ENCODE data around the gene ZNF213.
A peak's percentile ranks its signal among the peaks of the same experiment; 100 is the strongest.

ZNF213 gene

DNA sequence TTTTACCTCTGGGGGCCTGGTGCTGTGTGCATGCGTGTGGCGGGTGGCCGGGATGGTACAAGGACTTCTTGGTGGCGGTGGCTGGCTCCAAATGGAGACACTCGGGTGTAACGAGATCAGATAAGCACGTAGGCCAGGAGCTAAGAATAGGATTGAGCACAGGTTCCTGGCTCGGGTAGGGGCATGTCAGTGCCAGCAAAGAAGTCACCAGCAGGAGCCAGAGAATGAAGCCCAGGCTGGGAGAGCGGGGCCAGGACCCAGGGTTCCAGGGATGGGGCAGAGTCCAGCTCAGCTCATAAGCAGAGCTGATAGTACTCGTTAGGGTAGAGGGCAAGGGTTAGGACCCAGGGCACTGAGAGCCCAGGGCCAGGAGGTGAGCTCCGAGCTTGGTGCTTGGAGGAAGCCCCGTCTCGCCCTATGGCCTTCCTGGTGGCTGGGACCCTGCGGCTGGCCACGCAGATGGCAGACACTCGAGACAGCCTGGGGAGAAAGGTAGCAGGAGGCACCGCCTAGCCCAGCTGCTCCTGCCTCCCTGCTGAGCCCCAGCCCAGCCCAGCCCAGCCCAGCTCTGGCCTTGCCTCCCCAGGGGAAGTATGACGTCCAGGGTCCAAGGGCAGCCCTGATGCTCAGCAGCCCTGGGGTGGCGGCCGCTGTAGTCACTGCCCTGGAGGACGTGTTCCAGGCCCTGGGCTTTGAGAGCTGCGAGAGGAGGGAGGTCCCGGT lies 8.9 kb downstream of the ZNF213 start:
- intact Hi-C loops (cut with DNase I) = no loop called here
- no peak for DNase-seq

DNA sequence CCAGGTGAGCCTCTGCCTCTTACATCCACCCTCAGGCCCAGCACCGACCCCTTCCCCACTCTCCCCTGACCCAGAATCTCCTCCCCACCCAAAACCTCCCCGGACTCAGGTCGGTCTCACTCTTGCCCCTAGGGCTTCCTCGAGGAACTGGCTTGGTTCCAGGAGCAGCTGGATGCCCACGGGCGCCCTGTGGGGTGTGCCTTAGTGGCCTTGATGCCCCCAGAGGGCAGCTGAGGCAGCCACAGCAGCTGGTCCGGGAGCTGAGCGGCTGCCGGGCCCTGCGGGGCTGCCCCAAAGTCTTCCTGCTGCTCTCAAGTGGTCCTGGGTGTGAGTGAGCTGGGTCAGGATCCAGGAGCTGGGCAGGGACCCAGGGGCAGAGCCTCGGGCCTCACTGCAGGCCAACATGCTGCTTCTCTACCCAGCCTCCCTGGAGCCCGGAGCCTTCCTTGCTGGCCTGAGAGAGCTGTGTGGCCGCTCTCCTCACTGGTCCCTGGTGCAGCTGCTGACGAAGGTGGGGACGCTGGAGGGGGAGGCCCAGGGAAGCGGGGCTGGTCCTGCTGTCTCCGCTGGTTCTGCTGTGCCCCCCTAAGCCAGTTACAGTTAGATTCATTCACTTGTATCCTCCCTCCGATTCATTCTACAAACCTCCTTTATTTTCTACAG lies 9.6 kb downstream of the ZNF213 start:
- no peak for DNase-seq
- intact Hi-C loops (cut with DNase I) = no loop called here

DNA sequence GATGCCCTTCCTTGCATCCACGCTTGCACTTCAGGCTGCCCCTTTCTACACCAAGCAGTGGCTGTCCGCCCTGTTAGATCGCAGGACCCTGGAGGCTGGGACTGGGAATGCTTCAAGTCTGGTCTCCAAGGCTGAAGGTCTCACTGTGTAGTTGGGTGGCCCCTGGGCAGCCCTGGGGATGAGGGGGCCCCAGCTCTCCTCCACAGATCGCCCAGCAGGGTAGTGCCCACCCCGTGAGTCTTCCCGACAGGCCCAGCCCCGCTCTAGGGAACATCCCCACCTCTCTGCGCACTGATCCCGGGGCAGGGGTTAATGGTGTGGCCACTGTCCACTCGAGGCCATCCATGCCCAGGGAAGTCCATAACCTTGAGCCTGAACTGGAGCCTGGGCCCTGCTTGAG lies 10.3 kb downstream of the ZNF213 start:
- no peak for DNase-seq
- intact Hi-C loops (cut with DNase I) = no loop called here

DNA sequence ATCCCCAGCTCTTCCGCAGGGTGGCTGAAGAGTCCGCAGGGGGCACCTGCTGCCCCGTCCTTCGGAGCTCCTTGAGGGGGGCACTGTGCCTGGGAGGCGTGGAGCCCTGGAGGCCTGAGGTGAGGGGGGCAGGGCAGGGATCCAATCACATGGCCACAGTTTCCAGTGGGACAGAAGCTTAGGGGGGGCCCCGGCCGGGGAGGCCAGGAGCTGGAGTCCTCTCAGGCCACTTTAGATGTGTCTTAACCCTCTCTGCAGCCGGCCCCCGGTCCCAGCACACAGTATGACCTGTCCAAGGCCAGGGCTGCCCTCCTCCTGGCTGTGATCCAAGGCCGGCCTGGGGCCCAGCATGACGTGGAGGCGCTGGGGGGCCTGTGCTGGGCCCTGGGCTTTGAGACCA lies 10.8 kb downstream of the ZNF213 start:
- intact Hi-C loops (cut with DNase I) = no loop called here
- DNase-seq = no peak

DNA sequence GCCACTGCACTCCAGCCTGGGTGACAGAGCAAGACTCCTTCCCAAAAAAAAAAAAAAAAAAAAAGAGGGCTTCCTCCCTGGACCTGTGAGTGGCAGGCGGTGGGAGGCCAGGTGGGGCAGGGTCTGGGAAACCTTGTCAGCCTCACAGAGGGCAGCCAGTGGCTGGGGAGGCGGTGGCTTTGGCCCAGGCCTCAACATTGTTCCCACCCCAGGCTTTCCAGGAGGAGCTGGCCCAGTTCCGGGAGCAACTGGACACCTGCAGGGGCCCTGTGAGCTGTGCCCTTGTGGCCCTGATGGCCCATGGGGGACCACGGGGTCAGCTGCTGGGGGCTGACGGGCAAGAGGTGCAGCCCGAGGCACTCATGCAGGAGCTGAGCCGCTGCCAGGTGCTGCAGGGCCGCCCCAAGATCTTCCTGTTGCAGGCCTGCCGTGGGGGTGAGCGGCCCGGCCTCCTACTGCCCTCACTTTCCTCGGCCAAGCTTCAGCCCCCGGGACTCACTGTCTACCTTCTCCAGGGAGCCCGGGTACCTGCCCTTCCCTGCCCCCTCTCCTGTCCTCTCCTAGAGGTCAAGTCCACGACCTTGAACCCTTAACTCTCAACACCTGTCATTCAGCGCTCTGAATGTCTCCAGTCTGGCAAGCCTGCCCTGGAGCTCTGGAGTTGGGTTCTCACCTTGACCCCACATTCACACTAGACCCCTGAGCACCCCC lies 12.4 kb downstream of the ZNF213 start:
- DNase-seq = no peak
- intact Hi-C loops (cut with DNase I) = no loop called here

DNA sequence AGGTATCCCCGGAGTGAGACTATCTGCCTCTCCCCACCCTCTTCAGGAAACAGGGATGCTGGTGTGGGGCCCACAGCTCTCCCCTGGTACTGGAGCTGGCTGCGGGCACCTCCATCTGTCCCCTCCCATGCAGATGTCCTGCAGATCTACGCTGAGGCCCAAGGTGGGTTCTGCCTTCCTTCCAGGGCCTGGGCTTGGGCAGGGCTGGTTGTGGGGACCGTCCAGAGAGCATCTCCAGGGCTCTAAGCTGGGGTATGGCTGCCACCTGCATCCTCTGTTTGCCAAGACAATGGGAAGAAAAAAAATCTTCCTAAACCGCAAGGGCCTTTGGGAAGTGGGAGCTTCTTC lies 12.9 kb downstream of the ZNF213 start:
- intact Hi-C loops (cut with DNase I) = no loop called here

DNA sequence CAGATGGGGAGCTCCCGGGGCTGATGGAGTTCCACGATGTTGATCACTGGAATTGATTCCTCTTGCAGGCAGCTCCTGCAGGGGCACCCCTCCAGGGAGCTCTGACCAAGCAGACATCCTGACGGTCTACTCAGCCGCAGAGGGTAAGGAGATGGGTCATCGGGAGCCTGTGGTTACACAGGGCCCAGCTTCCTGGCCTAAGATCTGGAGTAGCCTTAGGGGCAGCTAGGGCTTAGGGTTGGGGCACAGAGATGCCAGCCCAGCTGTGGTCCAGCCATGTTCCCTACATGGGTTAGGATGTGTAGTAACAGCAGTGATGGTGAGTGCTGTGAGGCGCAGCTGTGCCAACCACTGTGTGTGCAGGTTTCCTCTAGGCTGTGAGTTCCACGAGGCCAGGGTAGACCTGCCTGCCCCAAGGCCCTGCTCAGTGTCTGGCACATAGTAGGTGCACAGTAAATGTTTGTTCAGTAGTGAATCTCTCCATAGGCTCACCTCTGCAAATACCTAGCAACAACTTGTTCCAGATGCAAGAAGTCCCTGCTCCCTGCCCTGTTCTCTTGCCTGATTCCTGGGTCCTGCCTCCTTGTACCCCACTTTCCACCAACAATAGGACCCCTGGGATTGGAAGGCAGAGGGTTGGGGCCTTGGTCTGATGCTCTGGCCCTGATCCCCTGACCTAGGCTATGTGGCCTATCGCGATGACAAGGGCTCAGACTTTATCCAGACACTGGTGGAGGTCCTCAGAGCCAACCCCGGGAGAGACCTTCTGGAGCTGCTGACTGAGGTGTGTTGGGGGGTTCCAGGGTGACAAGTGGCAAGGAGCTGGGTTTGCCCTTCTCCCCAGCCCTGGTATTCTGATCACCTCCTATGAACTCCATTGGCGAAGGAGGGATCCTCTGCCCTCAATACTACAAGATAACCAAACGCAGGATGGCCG lies 13.7 kb downstream of the ZNF213 start:
- DNase-seq = no peak
- intact Hi-C loops (cut with DNase I) = no loop called here

More for the DNA sequence above, 12.9 kb downstream of the ZNF213 start:
- DNase-seq = no peak

DNA sequence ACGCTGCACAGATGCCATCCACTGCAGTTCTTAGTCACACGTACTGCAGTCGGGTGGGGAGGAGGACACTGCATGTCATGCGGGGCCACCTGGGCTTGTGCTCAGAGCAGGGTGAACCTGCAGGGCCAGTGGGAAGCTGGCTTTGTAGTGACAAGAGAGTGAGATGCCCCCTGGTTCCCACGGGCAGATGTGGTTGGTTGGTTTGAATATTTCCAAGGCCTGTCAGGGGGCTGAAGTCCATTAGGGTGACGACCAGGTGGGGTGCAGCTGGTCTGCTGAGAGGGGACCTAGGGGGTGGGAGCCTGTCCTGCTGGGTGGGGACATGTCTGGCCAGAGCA lies 14.3 kb downstream of the ZNF213 start:
- intact Hi-C loops (cut with DNase I) = no loop called here
- no peak for DNase-seq

DNA sequence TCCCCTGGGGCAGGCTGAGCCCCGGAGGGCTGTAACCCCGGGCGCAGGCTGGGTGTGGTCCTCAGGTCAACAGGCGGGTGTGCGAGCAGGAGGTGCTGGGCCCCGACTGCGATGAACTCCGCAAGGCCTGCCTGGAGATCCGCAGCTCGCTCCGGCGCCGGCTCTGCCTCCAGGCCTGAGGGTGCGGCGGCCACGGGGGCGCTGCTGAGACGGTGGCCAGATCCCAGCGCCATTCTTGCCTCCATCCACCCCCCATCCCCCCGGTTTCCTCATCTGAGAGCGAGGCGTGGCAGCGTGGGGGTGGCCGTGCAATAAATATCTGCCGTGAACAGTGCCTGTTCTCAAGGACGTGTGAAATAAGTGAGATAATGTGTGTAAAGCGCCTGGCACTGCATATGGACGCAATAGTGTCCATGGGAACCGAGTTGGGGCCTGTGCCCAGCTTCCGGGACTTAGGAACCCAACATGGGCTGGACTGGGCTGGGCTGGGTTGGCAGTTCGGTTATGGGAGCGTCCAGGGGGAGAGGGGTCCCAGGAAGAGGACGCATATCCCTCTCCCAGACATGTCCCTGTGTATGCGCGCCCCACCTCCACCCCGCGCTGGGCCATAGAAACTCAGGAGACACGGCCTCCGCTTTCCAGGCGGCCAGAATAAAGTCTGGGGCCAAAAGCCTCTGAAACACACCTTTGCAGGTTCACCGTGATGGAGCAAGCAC lies 15.0 kb downstream of the ZNF213 start:
- intact Hi-C loops (cut with DNase I) = no loop called here
- peak in 41 of 42 donors; percentile 50 to 87 (median 68) for DNase-seq

DNA sequence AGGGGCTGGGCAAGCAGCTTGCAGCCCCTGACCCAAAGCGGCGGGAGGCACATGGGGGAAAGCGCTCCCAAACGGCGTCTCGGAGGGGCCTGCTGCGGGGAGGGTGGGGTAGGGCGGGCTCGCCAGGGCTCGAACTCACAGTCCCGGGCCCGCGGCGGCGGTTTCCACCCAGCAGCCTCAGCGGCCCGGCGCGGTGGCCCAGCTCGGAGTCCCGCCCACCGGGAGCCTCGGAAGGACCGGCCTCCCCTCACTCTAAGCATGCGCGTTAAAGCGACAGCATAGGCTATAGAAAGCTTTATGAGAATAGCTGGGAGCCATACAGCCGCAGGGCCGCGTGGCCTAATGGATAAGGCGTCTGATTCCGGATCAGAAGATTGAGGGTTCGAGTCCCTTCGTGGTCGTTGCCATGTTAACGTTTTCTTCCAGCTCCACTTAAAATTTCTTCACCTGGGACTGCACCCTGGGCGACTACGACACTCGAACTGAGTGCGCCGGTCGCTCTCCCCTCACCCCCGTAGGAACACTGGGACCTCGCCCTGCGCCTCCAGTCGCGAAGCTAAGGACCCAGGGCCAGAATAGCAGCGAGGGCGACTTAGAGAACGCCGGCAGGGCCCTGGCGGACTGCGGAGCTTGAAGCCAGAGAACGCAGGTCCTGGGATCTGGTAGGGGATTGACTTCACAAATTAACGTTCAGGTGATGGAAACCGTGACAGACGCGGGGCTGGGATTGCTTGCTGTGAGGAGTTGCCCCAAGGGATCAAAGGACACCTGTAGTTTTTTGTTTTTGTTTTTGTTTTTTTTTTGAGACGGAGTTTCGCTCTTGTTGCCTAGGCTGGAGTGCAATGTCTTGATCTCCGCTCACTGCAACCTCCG lies 15.8 kb downstream of the ZNF213 start:
- intact Hi-C loops (cut with DNase I) = no loop called here
- peak; percentile 81 to 98 (median 92) for DNase-seq

DNA sequence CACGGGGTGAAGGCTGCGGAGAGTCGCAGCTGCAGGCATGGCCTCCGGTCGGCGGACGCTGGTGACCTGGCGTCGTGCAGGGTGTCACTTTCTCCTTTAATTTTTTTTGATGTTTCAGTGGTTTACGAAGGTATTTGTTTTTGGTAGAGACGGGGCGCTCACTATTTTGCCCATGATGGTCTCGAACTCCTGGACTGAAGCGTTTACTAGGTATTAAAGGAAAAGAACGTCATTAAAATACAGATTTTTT lies 17.1 kb downstream of the ZNF213 start:
- intact Hi-C loops (cut with DNase I) = no loop called here

DNA sequence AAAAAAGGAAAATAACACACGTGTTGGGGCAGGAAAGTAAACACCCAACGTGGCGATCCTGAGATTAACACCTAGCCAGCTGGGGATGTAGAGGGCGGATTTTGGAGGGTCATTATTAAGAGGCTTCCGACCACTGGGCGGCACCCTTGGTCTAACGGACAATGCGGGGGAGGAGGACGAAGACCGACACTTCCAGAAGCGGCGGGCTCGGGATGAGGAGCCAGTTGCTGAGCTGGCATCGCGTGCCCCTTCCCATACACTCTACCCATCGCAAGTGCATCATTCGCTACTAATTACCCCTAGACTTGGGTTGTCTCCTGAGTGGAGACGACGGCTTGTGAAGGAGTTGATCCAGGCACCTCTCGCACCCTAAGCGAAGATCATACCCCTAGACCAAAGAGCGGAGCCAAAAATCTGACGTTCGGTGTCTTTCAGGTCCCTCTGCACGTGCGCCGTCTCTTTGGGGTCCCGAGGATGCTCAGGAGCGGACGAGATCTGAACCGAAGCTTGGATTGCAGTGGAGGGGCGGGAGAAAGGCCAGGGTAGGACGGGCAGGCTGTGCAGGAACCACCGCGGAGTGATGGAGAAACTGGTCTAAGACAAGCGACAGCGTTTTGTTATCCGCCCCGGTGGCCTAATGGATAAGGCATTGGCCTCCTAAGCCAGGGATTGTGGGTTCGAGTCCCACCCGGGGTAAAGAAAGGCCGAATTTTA lies 17.6 kb downstream of the ZNF213 start:
- intact Hi-C loops (cut with DNase I) = no loop called here
- peak; percentile 54 to 96 (median 87) for DNase-seq

More for the DNA sequence above, 17.1 kb downstream of the ZNF213 start:
- no peak for DNase-seq

DNA sequence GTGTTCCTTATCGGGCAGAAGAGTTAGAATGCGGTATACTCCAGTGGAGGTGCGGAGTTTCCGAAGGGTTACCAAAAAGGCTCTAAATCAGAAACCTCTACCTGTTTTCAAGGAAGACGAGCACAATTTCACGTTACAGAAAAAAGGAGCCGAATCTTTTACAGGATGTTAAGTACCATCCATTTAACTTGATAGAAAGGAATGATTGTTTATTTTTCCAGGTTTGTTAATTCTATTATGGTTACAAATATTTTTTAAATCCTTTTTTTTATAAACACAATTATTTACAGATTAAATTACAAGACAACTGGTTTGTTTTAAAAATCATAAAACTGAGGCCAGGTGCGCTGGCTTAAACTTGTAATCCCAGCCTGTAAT lies 18.2 kb downstream of the ZNF213 start:
- no peak for DNase-seq
- intact Hi-C loops (cut with DNase I) = no loop called here

DNA sequence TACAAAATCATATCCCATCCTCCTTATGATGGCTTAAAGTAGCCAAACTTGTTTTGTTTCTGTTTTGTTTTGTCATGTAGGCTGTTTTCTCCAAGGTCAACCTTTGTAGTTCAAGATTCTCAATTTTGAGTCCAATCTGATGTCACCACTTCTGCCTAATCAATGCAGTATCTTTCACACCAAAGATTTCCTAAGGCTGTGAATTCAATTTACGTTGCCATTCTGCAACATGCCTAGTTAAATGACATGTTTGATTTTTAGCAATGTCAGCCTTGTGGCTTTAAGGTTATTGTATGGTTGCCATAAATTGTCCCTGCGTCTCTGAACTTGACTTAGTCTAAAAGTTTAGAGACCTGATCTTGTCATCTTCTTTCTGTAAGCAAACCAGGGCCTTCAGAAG lies 20.4 kb downstream of the ZNF213 start:
- DNase-seq = no peak
- intact Hi-C loops (cut with DNase I) = no loop called here

DNA sequence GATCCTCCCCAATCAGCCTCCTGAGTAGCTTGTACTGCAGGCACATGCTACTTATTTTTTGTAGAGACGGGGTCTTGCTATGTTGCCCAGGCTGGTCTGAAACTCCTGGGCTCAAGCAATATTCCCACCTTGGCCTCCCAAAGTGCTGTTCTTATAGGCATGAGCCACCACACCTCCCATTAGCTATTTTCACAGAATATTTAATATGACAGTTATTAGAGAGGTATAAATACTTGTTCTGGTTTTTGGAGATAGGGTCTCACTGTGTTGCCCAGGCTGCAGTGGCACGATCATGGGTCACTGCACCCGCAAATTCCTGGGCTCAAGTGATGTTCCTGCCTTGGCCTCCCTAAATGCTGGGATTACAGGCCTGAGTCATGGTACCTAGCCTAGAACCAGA lies 21.1 kb downstream of the ZNF213 start:
- DNase-seq = no peak
- intact Hi-C loops (cut with DNase I) = no loop called here

DNA sequence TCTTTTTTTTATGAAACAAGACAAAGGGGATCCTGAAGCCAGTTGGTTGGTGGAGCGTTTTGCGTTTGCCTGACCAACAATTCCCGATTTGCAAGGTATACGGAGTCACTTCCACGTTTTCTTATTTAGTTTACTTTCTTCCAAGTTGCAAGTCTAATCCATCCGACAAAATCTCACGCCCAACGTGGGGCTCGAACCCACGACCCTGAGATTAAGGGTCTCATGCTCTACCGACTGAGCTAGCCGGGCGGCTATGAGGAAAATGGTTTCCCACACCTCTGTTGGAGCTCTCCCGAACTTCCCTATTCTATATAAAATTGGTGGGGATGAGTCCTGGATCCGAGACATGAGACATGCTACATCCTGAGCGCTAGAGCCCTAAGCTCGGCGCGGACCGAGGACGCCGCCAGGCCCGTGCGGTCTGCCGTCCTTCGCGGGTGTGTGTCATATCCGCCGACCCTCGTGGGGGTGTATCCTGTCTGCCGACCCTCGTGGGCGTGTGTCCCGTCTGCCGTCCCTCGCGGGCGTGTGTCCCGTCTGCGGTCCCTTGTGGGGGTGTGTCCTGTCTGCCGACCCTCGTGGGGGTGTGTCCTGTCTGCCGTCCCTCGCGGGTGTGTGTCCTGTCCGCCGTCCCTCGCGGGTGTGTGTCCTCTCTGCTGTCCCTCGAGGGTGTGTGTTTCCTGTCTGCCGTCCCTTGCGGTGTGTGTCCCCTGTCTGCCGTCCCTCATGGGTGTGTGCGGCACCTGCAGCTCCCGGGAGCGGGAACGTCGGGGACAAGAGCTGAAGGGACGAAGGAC lies 22.6 kb downstream of the ZNF213 start:
- intact Hi-C loops (cut with DNase I) = no loop called here
- peak in 35 of 42 donors; percentile 30 to 82 (median 59) for DNase-seq

DNA sequence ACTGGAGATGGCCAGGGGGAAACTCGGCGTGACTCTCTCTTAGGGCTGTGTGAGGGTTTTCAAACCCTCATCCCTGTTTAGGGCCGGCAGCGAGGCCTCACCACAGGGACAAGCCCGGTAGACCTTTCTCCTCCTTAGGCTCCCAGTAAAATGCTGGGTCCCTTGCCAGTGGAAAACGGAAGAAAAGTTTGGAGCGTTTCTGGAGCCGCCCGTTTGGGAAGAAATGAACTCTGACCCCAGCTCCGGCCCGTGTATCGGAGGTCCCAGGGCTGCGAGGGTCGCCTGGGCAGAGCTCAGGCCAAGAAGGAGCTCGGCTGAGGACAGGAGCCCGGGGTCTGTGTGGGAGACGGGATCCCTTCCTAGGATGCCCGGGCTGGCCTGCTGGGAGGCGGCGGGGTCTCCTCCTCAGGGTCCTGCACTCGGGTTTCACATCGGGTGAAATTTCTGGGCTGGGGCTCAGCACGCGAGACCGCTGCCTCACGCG lies 23.2 kb downstream of the ZNF213 start:
- intact Hi-C loops (cut with DNase I) = no loop called here
- no peak for DNase-seq

Measured in head of caudate nucleus (tissue), 42 donors.